ENCODE results near the gene NR3C2.

DNA sequence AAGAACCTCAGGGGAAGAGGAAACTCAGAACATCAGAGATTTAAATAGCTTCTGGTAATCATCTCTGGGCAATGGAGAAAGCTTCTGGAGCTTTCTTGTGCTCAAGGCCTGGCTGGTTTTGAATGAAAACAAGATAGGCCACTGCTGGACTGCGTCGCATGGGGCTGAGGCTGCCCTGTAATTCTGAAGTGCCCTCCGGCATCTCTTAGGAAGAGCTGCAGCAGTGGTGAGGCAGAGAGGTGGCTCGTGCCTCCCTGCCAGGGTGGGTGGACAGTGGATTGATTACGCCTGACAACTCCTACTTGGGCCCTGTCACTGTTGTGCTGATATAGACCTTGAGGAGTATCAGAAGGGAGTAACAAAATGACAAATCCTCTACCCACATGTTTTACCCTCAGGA is 279.7 kb downstream of the NR3C2 start:
- TF ChIP-seq CTCF (IDR thresholded peaks at IDR 0.05) (no peak), ZFX (IDR thresholded peaks at IDR 0.05; ENCODE audit: borderline replicate concordance) (no peak)
